ENCODE results near the gene MCAT.
"Not testable (repeated sequence)": the region's sequence is repeated elsewhere in the genome, so short reads cannot be mapped to it uniquely, and the experiment has no call there.

The MCAT gene

DNA sequence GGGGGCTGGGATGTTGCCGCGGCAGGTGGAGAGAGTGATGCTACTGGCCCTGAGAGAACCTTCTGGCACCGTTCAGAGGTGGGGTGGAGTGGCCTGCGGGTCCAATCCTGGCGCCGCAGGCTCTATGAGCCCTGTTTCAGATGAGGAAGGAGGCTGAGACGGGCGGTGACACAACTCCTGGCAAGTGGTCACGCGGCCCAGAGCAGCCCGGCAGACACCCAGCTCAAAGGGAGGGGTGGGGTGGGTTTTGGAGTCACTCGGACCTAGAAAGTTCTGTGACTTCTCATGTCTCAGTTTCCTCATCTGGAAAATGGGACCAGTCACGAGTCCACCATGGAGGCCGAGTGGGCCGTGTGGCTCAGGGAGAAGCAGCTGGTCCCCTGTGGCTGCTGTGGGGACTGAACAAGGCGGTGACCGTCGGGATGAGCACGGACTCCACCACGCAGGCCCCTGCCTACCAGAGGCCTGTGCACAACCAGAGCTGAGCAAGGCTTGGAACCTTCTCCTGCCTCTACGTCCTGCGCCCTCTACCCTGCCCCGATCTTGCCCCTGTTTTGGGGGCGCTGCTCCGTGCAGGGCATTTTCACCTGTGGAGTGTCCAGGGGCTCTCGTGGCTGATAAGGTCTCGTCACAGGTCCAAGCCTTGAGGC, 11.8 kb upstream of the MCAT start:
- DNase-seq (no peak), ATAC-seq (no peak)

DNA sequence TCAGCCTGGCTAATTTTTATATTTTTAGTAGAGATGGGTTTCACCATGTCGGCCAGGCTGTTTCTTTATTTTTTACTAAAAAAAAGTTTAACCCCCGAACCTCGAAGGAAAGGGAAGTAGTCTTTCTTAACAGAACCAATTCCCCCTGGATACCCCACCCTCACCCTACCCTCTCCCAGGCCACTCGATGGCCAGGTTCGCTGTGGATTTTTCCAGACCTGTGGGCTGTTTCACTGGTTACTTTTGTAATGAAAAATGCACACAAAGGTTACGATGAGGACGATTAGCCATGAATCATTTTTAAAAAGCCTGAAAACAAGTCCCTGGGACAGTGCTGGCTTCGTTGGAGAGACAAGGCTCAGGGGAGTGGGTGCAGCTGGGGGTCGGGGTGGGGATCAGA, 10.7 kb upstream of the MCAT start:
- DNase-seq = no peak
- no peak for ATAC-seq

DNA sequence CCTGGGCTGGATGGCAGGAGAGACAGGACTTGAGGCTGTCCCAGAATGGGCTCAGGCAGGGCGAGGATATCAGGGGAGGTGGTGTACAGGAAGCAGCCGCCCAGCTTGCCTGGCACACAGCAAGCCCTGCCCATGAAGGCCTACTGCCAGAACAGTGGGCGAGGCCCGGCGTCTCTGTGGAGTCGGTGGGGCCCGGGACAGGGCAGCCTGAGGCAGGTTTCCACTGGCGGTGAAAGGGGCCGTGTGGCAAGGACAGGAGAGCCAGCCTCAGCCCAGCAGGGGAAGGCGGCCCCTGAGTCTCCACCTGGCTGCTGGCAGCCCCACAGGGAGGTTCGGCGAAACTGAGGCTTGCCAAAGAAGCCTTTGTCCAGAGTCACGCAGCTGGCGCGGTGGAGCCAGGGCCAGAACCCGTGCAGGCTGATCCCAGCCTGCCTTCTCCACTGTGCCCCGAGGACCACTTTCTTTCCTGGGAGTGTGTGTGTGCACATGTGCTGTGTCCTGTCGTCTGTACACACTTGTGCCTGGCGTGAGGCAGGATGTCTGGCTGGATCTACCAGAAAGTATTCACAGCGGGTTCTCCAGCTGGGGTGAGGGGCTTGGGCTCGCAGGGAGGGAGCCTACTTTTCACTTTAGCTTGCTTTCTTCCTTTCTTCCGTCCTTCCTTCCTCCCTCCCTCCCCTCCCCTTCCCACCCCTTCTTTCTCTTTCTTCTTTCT, 9.3 kb upstream of the MCAT start:
- peak; percentile 69 for DNase-seq
- ATAC-seq = peak; percentile 86

DNA sequence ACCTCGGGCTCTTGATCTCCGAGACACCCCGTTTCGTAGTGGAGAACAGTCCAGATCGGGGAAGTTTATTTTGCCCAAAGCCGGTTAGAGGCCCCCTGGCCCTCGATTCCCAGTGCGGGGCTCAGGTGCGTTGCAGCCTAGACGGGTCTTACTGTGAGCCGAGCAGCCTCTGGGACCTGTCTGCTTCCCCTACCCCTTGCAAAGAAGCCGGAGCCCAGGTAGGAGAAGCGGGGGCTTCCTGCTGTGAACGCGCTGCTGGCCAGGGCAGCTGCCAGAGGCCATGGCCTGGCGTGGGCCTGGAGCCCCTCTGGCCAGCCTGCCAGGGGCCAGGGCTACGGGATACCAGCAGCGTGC, 8.8 kb upstream of the MCAT start:
- DNase-seq = no peak
- ATAC-seq = peak; percentile 6

DNA sequence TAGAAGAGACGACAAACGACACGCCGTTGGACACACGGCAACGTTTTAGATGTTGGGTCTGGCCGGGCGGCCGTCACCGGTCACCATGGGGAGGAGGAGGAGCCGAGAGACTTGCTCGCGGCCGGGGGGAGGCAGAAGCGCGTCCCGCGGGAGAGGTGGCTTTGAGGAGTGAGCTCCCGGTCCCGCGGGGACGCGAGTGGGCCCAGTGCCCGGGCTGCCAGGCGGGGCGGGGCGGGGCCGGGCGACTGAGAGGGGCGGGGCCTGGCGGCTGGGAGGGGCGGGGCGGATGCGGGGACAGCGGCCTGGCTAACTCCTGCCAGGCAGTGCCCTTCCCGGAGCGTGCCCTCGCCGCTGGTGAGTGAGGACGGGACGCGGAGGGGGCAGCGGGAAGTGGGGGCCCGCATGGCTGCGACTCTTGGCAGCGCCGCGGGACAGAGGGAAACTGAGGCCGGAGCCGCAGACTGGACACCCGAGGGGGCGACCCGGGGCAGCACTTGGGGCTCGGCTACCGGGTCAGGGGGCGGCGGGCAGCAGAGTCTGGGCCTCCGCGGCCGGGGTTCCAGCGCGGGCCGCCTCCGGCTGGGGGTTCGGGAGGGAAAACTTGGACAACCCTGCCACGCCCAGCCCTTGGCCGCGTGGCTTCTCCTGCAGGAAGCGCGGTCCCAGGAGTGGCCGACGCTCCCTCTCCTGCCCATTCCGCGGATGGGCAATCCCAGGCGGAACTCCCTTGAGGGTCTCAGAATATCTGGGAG, 8.2 kb upstream of the MCAT start, which contains the start of gene TSPO:
Gene TSPO (plus strand): TSS at position 309 of the 752 bp plus-strand sequence. CDS start 7,680 bp downstream, outside the sequence.
- DNase-seq (peak; percentile 75), ATAC-seq (peak; percentile 68)

DNA sequence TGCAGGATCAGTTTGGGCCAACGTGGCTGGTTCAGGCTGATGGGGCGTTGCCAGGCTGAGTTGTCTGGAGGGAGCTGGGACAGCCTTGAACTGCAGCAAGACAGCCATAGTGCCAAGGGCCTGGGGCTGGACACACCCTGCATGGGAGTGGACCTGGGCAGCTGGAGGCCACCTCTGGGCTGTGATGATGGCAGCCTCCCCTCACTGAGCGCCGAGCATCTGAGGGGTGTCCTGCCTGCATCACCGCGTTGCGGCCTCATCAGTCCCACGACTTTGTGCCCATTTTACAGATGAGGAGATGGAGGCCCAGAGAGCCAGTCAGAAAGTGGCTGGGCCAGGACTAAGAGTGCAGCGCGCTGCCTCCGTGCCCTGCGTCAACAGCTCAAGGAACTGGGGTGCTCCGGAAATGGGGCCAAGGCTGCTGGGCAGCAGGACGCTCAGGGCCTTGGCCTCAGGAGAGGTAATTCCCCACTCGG, 7.6 kb upstream of the MCAT start:
- DNase-seq (no peak), ATAC-seq (no peak)

DNA sequence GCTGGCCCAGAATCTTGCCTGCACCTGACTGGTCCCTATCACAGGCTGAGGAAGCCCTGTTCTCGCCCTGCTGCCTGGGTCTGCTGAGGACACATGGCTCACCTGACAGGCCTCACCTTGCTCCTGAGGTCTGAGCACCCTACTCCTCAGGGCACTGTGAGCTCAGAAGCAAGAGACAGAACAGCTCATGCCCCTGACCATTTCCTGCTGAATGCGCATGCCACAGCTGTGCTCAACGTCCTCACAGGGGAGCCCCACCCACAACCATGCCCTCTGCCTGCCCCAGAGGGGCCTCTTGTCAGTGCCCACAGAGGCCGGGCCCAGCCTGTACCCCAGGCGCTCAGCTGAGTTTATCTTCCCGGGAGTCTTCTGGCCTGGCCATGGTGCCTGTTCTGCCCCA, 5.4 kb upstream of the MCAT start:
- no peak for ATAC-seq

DNA sequence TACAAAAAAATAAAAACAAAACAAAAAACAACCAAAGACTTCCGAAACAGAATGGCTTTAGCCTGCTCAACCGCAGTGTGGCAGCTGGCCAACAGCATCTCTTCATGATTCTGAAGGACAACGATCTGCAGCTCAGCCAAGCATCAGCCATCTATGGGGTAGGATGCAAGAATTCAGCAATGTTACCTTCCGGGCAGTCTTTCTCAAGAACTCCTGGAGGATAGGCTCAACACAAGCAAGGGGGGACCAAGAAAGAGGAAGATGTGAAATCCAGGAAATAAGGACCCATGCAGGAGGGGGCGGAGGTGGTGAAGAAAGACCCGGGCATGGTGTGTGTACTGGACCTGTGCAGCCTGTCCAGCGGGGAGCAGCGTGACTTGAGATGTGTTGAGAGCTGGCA, 4.6 kb upstream of the MCAT start:
- no peak for ATAC-seq
- no peak for DNase-seq

More for the DNA sequence above, 5.4 kb upstream of the MCAT start:
- DNase-seq = no peak

DNA sequence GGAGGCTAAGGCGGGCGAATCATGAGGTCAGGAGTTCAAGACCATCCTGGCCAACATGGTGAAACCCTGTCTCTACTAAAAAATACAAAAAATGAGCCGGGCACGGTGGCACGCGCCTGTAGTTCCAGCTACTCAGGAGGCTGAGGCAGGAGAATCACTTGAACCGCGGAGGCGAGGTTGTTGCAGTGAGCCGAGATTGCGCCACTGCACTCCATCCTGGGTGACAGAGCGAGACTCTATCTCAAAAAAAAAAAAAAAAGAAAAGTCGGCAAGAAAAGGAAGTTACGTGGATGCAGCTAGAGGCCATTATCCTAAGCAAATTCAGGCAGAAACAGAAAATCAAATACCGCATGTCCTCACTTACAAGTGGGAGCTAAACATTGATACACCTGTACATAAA, 3.1 kb upstream of the MCAT start:
- not testable (repeated sequence) for DNase-seq, ATAC-seq

DNA sequence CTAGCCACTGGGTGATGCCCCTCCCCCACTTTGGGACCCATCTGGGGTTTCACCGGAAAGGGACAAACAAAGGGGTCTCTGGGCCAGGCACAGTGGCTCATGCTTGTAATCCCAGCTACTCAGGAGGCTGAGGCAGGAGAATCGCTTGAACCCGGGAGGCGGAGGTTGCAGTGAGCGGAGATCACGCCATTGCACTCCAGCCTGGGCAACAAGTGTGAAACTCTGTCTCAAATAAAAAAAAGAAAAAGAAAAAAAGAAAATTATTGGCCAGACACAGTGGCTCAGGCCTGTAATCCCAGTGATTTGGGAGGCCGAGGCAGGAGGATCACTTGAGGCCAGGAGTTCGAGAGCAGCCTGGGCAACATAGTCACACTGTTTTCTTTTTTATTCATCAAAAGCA, 2.2 kb upstream of the MCAT start:
- not testable (repeated sequence) for DNase-seq, ATAC-seq

DNA sequence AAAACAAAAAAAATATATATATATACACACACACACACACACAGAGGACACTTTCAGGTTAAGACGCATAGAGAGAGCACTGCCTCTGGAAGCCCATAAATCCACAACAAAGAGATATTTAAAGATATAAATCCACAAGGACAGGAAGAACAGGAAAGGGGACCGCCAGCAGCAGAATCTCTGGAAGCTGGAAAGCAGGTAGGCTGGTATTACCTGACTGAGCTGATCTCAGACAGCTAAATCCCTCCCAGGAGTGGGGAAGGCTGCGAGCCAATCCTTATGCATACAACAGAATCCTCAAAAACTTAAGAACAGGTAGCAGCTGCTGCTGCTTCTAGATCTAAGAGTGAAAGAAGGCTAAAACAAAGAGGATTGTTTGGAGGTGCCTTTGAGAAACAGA, 1.8 kb upstream of the MCAT start:
- no peak for ATAC-seq

DNA sequence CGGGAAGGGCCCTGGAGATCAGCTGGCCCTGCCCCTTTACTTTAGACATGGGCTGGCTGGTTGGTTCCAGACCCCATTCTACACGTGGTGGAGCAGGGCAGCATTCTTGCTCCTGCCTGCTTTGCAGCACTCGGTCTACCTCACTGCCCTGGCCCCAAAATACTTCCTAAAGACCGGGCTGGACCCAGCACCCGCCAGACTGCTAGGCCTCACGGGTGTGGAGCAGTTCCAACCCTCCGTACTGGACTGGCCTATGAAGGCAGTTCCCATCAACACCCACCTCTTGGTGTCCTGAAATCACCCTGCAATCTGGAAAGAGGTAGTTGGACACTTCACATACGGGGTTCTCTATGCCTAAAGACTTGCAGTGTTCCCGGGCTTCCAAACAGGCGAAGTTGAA, 6.4 kb downstream of the MCAT start:
- no peak for DNase-seq
- no peak for ATAC-seq

More for the DNA sequence above, 1.8 kb upstream of the MCAT start:
- DNase-seq = no peak

DNA sequence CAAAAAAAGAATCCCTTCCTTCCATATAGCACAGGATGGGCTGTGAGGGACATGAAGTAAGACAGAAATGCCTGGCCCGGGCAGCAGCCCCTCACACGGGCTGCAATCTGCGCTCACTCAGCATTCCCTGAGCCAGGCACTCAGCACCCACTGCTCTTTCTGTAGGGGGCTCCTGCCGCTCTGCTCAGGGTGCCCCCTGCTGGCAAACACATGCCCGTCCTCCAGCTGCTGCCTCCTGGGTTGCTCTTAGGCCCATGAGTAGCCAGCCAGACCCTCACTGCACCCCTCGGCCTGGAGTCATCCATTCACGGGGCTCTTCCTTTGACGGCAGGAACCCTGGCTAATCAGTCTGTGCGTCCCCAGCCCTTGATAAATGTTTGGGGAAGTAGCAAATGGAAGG, 6.9 kb downstream of the MCAT start:
- DNase-seq = peak; percentile 58
- ATAC-seq = peak; percentile 67

DNA sequence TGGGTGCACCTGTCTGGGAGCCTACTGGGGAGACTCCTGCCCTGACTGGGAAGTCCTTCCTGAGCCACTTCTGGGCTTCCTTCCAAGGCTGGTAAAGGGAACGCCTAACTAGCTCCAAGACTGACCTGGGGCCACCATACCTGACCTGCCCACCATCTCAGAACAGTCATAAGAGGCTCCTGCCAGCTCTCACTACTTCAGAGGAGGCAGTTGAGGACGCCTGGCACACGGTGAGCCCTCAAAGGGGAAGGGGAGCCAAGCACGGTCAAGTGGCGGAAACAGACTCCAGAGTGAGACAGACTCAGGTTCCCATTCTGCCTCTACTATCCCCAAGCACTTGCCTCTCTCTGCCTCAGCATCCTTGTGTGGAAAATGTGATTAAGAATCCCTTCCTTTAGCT, 7.6 kb downstream of the MCAT start:
- no peak for DNase-seq
- ATAC-seq = no peak

DNA sequence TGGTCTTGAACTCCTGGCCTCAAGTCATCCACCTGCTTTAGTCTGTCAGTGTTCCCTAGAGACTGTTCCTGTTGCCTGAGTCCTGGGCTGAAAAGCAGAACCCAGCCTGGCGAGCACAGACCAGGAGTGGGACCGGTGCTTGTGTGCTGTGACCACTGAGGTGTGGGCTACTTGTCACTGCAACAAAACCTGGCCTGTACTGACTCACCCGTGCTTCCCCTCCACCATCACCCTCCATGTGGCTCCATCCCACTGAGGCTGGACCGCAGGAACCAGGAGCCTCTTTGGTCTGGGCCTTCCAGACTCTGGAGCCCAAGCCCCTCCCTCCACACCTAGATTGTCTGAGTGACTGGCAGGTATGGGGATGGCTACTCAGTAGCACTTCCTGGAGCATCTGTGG, 8.6 kb downstream of the MCAT start:
- ATAC-seq = no peak
- DNase-seq = no peak

DNA sequence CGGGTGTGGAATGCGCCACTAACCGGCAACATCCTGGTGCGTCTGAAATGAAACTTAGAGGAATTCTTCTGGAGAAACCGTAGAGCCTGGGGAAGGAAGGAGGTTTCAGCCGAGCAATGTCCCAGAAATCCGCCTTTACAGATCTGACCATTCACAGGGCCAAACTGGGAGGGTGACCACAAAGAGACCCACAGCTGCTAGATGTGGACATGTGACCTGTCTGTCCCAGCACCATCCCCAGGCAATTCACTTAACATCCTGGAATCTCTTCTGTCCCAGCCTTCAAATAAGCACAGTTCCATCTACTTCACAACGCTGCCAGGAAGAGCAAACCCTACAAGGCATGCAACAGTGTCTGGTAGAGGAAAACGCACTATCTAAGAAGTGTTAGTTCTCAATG, 9.8 kb downstream of the MCAT start:
- no peak for ATAC-seq
- DNase-seq = no peak

DNA sequence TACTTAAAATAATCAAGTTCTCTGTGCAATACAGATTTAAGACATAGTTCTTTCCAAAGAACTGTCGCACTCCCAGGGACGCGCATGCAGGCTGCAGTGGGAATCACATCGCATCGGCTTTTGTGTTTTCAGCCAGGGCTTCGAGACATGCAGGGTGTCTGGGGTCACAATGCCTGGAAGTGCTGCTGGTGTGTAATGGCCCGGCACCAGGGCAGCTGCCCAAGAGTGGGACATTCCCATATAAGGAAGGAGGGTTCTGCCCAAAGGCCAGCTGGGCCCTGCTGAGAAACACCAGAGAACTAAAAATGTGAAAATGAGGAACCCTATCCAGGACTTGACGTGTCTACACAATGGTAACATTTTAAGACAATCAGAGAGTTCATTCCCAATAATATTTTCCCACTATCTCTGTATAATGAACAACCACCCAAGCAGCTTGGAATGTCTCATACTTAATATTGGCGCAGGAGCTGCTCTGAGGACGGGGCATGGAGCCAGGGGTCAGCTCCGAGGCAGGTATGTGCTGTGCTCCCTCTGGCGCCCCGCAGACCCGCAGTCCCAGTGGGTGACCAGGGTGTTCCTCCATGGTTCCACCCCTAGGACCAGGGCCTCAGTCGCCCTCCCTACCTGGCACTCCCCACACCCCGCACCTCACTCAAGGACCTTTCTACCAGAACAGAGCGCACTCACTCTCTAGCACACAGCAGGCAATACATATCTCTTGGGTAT, 11.3 kb downstream of the MCAT start:
- ATAC-seq (no peak), DNase-seq (no peak)

DNA sequence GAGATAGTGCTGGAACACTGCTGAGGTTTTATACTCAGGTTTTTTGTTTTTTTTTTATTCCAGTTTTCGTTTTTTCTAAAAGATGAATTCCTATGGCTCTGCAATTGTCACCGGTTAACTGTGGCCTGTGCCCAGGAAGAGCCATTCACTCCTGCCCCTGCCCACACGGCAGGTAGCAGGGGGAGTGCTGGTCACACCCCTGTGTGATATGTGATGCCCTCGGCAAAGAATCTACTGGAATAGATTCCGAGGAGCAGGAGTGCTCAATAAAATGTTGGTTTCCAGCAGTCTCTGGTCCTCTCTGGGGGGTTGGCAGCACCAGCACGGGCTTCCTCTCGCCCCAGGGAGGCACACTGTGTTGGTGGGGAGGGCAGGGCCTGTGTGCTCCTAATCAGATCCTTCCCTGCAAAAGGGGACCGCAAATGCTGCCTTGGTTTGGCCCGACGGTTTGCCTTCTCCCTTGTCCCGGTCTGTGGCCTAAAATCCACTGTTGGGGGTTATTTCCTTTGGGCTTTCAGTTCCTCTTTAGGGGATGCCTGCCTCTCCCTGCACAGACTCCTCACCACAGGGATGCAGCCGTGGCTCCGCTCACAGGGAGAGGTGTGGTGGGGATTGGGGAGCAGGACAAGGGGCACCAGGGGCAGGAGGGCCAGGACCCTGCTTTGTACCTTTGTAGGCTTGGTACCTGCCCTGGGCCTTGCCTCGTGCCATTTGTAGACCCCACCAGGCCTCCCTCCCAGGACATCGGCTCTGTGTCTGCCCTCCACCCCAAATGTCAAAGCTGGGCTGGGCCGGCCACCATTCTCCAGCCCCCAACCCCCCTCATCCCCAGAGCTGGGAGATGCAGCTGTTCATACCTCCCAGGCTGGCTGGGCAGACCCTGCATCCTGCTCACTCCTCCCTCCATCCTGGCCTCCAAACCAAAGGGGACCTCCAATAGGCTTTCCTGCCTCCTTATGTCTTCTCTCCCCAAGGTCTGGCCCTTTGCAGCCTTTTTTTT, 13.5 kb downstream of the MCAT start:
- DNase-seq (no peak), ATAC-seq (no peak)

DNA sequence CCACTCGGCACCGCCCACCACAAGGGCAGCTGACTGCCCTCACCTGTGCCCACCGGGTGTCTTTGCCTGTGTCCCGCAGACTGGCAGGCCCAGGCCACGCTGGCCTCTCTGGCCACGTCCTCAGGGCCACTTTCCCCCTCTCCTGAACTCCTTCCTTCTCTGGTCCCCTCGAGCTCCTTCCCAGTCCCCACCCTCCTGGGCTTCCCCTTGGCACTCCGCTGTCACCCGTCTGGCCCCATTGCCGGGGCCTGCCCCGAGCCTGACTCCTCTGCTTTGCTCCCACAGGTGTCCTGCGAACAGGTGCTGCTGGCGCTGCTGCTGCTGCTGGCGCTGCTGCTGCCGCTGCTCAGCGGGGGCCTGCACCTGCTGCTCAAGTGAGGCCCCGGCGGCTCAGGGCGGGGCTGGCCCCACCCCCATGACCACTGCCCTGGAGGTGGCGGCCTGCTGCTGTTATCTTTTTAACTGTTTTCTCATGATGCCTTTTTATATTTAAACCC, 14.2 kb downstream of the MCAT start:
- ATAC-seq = no peak
- DNase-seq = no peak

DNA sequence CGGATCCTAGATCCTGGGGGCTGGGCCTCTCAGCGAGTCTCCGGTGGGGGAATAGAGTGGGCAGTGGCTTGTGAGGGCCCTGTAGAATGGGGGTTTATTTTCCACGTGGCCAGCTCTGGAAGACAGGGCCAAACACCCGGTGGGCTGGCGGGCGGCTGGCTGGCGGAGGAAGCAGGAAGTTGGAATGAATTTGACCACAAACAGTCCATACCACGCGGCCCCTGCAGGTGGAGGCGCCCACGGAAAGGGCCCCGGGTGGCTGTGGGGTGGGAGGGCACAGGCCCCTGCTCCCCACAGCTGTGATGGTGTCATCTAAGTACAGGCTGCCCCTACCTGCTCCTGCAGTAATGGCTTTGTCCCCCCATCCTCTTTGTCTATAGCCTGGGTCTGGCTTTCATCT, 15.1 kb downstream of the MCAT start:
- no peak for ATAC-seq
- no peak for DNase-seq

Data from stimulated activated naive CD8-positive, alpha-beta T cell treated with anti-CD3 and anti-CD28 coated beads, Interleukin-15, Interleukin-2, amounts not matched to agents 100 U/mL and 50 U/mL, for 24 hours (primary cell).